AG09319 (cell line): Measurements from ENCODE around the gene TRPM2.
"Not testable (repeated sequence)": the region's sequence is repeated elsewhere in the genome, so short reads cannot be mapped to it uniquely, and the experiment has no call there.

Experiments used
- DNase-seq: peaks from one replicate; pipeline ENCODE4 v3.0.0-alpha.2; 2010; ENCODE audit warnings: low read depth; ENCODE audit errors: extremely low read depth
- TF ChIP-seq, protein P1 (sequence below): IDR thresholded peaks from 2 replicates; pipeline ENCODE4 v1.5.1; 2011; ENCODE audit warnings: low read depth, mild to moderate bottlenecking, inconsistent platforms, low read length, moderate library complexity

Gene TRPM2

DNA sequence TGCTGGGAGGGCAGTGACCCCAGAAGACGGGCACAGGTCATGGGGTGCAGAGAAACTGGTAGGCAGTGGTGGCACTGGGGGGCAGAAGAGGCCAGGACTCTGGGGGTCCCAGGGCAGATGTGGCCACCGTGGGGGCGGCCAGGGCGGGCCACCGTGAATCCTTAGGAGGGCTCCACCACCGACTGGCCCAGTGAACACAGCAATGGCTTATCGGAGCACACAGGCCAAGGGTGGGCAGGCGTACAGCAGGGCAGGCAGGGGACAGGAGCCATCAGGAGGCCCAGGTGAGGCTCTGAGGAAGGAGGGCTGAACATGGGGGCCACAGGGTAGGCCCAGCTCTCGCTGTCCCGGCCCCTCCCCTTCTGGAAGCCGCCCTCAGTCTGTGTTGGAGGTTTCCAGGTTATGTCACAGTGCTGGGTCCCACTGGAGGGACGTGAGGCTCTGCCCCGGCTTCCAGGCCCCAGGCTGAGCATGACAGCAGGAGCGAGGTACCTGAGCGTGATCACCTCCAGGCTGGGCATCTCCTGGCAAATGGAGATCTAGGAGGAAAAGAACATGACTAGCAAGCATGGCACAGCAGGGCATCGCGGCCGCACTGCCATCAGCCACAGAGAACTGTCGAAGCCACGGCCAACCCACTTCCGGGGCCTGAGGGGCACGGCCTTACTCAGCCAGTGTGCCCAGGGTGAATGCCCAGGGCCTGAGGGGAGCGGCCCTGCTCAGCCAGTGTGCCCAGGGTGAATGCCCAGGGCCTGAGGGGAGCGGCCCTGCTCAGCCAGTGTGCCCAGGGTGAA lies 18.0 kb upstream of the TRPM2 start:
- DNase-seq = no peak
- TF ChIP-seq, protein P1, sequence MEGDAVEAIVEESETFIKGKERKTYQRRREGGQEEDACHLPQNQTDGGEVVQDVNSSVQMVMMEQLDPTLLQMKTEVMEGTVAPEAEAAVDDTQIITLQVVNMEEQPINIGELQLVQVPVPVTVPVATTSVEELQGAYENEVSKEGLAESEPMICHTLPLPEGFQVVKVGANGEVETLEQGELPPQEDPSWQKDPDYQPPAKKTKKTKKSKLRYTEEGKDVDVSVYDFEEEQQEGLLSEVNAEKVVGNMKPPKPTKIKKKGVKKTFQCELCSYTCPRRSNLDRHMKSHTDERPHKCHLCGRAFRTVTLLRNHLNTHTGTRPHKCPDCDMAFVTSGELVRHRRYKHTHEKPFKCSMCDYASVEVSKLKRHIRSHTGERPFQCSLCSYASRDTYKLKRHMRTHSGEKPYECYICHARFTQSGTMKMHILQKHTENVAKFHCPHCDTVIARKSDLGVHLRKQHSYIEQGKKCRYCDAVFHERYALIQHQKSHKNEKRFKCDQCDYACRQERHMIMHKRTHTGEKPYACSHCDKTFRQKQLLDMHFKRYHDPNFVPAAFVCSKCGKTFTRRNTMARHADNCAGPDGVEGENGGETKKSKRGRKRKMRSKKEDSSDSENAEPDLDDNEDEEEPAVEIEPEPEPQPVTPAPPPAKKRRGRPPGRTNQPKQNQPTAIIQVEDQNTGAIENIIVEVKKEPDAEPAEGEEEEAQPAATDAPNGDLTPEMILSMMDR = no peak

GRCh38 chr21:44337449-44337848 lies 16.0 kb upstream of the TRPM2 start:
- TF ChIP-seq, protein P1 = no peak
- no peak for DNase-seq

- TF ChIP-seq, protein P1 = peak; percentile 40
- no peak for DNase-seq
Observed at GRCh38 chr21:44337941-44338895, 15.2 kb upstream of the TRPM2 start.

GRCh38 chr21:44338971-44339910 lies 14.2 kb upstream of the TRPM2 start, which contains the start of gene CFAP410:
Gene CFAP410 (minus strand): TSS chr21:44339390. CDS start chr21:44339194, 196 bp downstream.
- DNase-seq = peak; percentile 89
- TF ChIP-seq, protein P1 = no peak

- not testable (repeated sequence) for DNase-seq
Observed at GRCh38 chr21:44341726-44342458, 11.5 kb upstream of the TRPM2 start.

- not testable (repeated sequence) for DNase-seq
Observed at GRCh38 chr21:44342981-44343380, 10.4 kb upstream of the TRPM2 start.

GRCh38 chr21:44344541-44345183 lies 8.8 kb upstream of the TRPM2 start:
- TF ChIP-seq, protein P1 = no peak

More at GRCh38 chr21:44344541-44345183, 8.8 kb upstream of the TRPM2 start:
- no peak for DNase-seq
